ENCODE results near the gene CCNE1. TPM values are rescaled to one million over a fixed set of nuclear protein-coding genes. Genes with fewer than 3 reads are reported as not detected.

Gene CCNE1
- polyA plus RNA-seq, 1 donor (not counting 4 experiments of a cell fraction or from before 2014, with no cell fraction given): 11.2 TPM

GRCh38 chr19:29837448-29837981, 25.7 kb downstream of the CCNE1 start:
- H3K79me2 ChIP-seq (ENCODE audit: control insufficient read depth, insufficient read depth, low read length): no peaks in the 10 kb centered on the region
- no peak overlapping the region for H3K27ac ChIP-seq (ENCODE audit: control insufficient read depth, insufficient read depth, low read length)
- H3K36me3 ChIP-seq (ENCODE audit: control insufficient read depth in 2 of 2, extremely low read depth in 1 of 2, insufficient read depth in 2 of 2, low read length in 2 of 2): no peaks in the 10 kb centered on the region
- H3K9ac ChIP-seq (ENCODE audit: control insufficient read depth, extremely low read depth, insufficient read depth, low read length): no peak overlapping the region
- H3K4me3 ChIP-seq (ENCODE audit: control insufficient read depth in 2 of 3, extremely low read depth in 1 of 3, insufficient read depth in 2 of 3, low read depth in 1 of 3, low read length in 3 of 3): no peak overlapping the region
- DNase-seq (ENCODE audit: low read depth, low spot score) (no peak), FAIRE-seq (no peak)
- dilution Hi-C loops (cut with MboI; ENCODE audit: extremely low pct_ligation_motif_present, low sequenced_read_pairs): no loop called here
- H3K4me1 ChIP-seq (ENCODE audit: control insufficient read depth, extremely low read depth, insufficient read depth, low read length): peaks cover 16% of the 10 kb centered on the region
- no peaks in the 10 kb centered on the region for H3K9me1 ChIP-seq (ENCODE audit: control insufficient read depth, extremely low read depth, insufficient read depth, low read length)
- H3K9me3 ChIP-seq (ENCODE audit: control insufficient read depth, low read depth, low read length): no peaks in the 10 kb centered on the region
- no peaks in the 10 kb centered on the region for H4K20me1 ChIP-seq (ENCODE audit: control insufficient read depth, extremely low read depth, insufficient read depth, low read length)
- no peak overlapping the region for H3K4me2 ChIP-seq (ENCODE audit: control insufficient read depth, extremely low read depth, insufficient read depth, low read depth, low read length)
- no peaks in the 10 kb centered on the region for H3K27me3 ChIP-seq (ENCODE audit: control insufficient read depth, extremely low read depth, insufficient read depth, low read length)
- no peak overlapping the region for H2AFZ ChIP-seq (ENCODE audit: control insufficient read depth, low read length)
- TF ChIP-seq EZH2 (IDR thresholded peaks at IDR 0.05; ENCODE audit: low read length): no peak
- TF ChIP-seq CTCF (optimal IDR thresholded peaks at IDR 0.05 in 1 of 3, IDR thresholded peaks at IDR 0.05 in 1 of 3, conservative IDR thresholded peaks at IDR 0.05 in 1 of 3; ENCODE audit: extremely low read depth in 1 of 3, insufficient read depth in 2 of 3, low read length in 3 of 3): no peak

- no peaks in the 10 kb centered on the region for H3K9me3 ChIP-seq (ENCODE audit: control insufficient read depth, low read depth, low read length)
- H3K4me3 ChIP-seq (ENCODE audit: control insufficient read depth in 2 of 3, extremely low read depth in 1 of 3, insufficient read depth in 2 of 3, low read depth in 1 of 3, low read length in 3 of 3): no peak overlapping the region
- H3K79me2 ChIP-seq (ENCODE audit: control insufficient read depth, insufficient read depth, low read length): no peaks in the 10 kb centered on the region
- H2AFZ ChIP-seq (ENCODE audit: control insufficient read depth, low read length): no peak overlapping the region
- H3K4me1 ChIP-seq (ENCODE audit: control insufficient read depth, extremely low read depth, insufficient read depth, low read length): peaks cover 16% of the 10 kb centered on the region
- no peaks in the 10 kb centered on the region for H3K27me3 ChIP-seq (ENCODE audit: control insufficient read depth, extremely low read depth, insufficient read depth, low read length)
- H3K36me3 ChIP-seq (ENCODE audit: control insufficient read depth in 2 of 2, extremely low read depth in 1 of 2, insufficient read depth in 2 of 2, low read length in 2 of 2): no peaks in the 10 kb centered on the region
- no peak overlapping the region for H3K4me2 ChIP-seq (ENCODE audit: control insufficient read depth, extremely low read depth, insufficient read depth, low read depth, low read length)
- FAIRE-seq: no peak
- no peak overlapping the region for H3K9ac ChIP-seq (ENCODE audit: control insufficient read depth, extremely low read depth, insufficient read depth, low read length)
- TF ChIP-seq CTCF (optimal IDR thresholded peaks at IDR 0.05 in 1 of 3, IDR thresholded peaks at IDR 0.05 in 1 of 3, conservative IDR thresholded peaks at IDR 0.05 in 1 of 3; ENCODE audit: extremely low read depth in 1 of 3, insufficient read depth in 2 of 3, low read length in 3 of 3): no peak
- no peak for TF ChIP-seq EZH2 (IDR thresholded peaks at IDR 0.05; ENCODE audit: low read length)
- H3K27ac ChIP-seq (ENCODE audit: control insufficient read depth, insufficient read depth, low read length): no peak overlapping the region
- no peaks in the 10 kb centered on the region for H4K20me1 ChIP-seq (ENCODE audit: control insufficient read depth, extremely low read depth, insufficient read depth, low read length)
- no peaks in the 10 kb centered on the region for H3K9me1 ChIP-seq (ENCODE audit: control insufficient read depth, extremely low read depth, insufficient read depth, low read length)
- DNase-seq (ENCODE audit: low read depth, low spot score): no peak
- dilution Hi-C loops (cut with MboI; ENCODE audit: extremely low pct_ligation_motif_present, low sequenced_read_pairs): no loop called here
Measured at GRCh38 chr19:29837996-29838395, 26.2 kb downstream of the CCNE1 start.

All from keratinocyte (primary cell).